Measurements from ENCODE around the gene MMP7.

MMP7 gene

DNA sequence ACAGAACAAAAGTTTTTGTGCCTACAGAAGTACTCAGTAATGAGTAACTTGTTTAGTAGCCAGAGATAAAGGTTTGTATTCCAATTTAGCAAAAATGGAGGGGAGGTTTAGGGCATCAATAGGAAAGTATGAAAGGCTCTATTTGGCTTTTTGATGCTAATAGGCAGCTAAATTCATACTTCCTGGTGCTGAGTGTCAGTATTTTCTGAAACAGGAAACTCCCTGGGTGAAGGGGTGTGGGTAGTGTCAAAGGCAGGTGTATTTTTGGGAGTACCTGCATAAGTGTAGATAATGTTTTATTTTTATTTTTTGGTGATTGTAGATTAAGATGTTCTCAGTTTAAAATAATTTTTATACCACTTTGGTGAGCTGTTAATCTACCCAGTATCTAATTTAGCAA is 29.3 kb upstream of the MMP7 start:
- Histone ChIP-seq H3K9ac (ENCODE audit: low read depth, low read length) (no peak overlapping the region), H3K4me1 (ENCODE audit: control insufficient read depth, insufficient read depth, low read length) (peaks cover 7% of the 10 kb centered on the region), H3K27me3 (ENCODE audit: control insufficient read depth, insufficient read depth, low read length) (no peaks in the 10 kb centered on the region), H3K9me3 (ENCODE audit: control insufficient read depth, insufficient read depth, low read length) (no peaks in the 10 kb centered on the region), H3K4me3 (ENCODE audit: low read depth, low read length) (no peak overlapping the region), H3K36me3 (ENCODE audit: control insufficient read depth, insufficient read depth, low read length) (no peaks in the 10 kb centered on the region)

DNA sequence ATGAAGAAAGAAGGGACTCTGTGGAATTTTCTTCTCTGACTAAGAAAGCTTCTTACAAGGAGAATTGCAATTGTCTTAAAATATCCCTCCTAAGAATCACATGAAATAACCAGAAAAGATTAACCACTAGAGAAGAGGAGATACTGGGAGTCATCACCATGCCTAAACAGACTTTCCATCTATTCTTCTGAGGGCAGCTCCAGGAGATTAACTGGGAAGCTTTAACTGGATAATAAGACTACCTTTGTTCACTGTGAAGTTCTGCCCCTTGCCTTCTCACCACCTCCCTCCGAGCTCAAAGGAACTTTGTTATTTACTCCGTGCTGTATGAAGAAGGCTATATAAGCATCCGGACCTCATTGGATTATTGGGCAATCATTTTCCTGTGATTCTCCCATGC is 24.5 kb upstream of the MMP7 start:
- no peaks in the 10 kb centered on the region for H3K27me3 ChIP-seq (ENCODE audit: control insufficient read depth, insufficient read depth, low read length)
- H3K9me3 ChIP-seq (ENCODE audit: control insufficient read depth, insufficient read depth, low read length): no peaks in the 10 kb centered on the region
- H3K36me3 ChIP-seq (ENCODE audit: control insufficient read depth, insufficient read depth, low read length): no peaks in the 10 kb centered on the region
- H3K9ac ChIP-seq (ENCODE audit: low read depth, low read length): no peak overlapping the region
- H3K4me1 ChIP-seq (ENCODE audit: control insufficient read depth, insufficient read depth, low read length): peaks cover 7% of the 10 kb centered on the region
- H3K4me3 ChIP-seq (ENCODE audit: low read depth, low read length): no peak overlapping the region

DNA sequence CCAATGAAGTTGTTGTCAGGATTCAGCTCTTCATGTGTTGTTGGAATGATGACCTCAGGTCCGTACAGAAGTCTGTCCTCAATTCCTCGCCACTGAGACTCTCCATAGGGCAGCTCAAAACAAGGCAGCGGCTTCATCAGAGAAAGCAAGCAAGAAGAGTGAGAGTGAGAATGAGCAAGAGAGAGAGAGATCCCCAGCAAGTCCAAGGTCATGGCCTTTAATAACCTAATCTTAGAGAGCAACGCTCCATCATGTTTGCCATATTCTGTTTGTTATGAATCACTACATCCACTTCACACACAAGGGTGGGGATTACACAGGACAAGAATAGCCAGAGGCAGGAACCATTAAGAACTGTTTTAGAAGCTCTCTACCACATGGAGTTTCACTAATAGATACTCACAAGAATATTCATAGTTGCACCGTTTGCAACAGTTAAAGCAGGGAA is 23.3 kb upstream of the MMP7 start:
- Histone ChIP-seq H3K9me3 (ENCODE audit: control insufficient read depth, insufficient read depth, low read length) (no peaks in the 10 kb centered on the region), H3K27me3 (ENCODE audit: control insufficient read depth, insufficient read depth, low read length) (no peaks in the 10 kb centered on the region), H3K36me3 (ENCODE audit: control insufficient read depth, insufficient read depth, low read length) (no peaks in the 10 kb centered on the region), H3K4me3 (ENCODE audit: low read depth, low read length) (no peak overlapping the region), H3K9ac (ENCODE audit: low read depth, low read length) (no peak overlapping the region), H3K4me1 (ENCODE audit: control insufficient read depth, insufficient read depth, low read length) (no peaks in the 10 kb centered on the region)

DNA sequence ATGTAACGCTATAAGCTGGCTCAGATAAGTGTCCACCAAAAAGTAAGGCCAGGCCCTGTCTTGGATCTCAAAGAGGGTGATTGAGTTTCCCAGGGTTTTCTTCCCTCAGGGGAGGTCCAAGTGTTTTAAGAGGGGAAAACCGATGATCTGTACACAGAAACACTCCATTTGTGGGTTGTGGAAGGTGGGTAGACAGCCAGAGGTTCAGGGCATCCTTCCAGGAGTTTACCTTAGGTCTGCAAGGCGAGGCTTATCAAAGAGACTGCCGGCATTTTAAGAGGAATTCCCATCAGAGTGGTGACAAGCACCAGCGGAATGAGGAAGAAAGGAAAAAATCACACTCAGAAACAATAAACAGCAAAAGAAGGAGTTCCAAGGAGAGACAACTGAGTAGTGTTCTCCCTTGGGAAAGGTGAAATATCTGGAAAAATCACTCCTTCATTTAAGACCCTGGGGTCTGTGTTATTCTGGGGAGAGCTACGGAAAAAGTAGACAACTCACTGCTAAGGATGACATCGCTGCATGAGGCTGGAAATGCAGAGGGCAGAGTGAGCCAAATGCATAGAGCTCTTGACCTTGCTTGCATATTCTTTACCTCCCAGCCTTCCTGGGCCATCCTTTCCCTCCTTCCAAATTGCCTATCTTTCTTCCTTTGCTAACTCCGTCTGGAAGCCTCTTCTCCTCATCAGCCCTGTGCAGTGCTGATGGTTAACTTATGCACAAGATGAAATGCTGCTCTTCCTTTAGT is 22.1 kb upstream of the MMP7 start:
- Histone ChIP-seq H3K4me3 (ENCODE audit: low read depth, low read length) (no peak overlapping the region), H3K9ac (ENCODE audit: low read depth, low read length) (no peak overlapping the region), H3K4me1 (ENCODE audit: control insufficient read depth, insufficient read depth, low read length) (no peaks in the 10 kb centered on the region), H3K36me3 (ENCODE audit: control insufficient read depth, insufficient read depth, low read length) (no peaks in the 10 kb centered on the region), H3K27me3 (ENCODE audit: control insufficient read depth, insufficient read depth, low read length) (no peaks in the 10 kb centered on the region), H3K9me3 (ENCODE audit: control insufficient read depth, insufficient read depth, low read length) (no peaks in the 10 kb centered on the region)

DNA sequence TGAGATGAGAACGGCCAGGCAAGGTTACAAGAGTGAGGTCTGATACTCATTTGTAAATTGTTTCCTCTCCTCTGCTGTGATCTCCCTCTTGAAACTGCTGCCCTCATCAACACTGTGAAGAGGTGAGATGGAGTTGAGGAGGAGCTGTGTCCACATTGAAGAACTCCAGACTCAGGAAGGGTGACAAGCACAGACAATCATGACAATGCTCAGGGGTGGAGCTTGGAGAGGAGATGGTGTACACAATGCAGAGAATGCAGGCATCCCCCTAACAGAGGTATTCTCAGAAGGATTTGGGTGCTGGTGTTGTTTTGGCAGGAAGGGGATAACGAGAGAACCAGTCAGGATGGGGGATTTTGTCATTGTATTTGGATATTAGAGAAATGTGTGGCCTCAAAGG is 21.5 kb upstream of the MMP7 start:
- Histone ChIP-seq H3K9me3 (ENCODE audit: control insufficient read depth, insufficient read depth, low read length) (no peaks in the 10 kb centered on the region), H3K36me3 (ENCODE audit: control insufficient read depth, insufficient read depth, low read length) (no peaks in the 10 kb centered on the region), H3K27me3 (ENCODE audit: control insufficient read depth, insufficient read depth, low read length) (no peaks in the 10 kb centered on the region), H3K4me3 (ENCODE audit: low read depth, low read length) (no peak overlapping the region), H3K4me1 (ENCODE audit: control insufficient read depth, insufficient read depth, low read length) (no peaks in the 10 kb centered on the region), H3K9ac (ENCODE audit: low read depth, low read length) (no peak overlapping the region)

DNA sequence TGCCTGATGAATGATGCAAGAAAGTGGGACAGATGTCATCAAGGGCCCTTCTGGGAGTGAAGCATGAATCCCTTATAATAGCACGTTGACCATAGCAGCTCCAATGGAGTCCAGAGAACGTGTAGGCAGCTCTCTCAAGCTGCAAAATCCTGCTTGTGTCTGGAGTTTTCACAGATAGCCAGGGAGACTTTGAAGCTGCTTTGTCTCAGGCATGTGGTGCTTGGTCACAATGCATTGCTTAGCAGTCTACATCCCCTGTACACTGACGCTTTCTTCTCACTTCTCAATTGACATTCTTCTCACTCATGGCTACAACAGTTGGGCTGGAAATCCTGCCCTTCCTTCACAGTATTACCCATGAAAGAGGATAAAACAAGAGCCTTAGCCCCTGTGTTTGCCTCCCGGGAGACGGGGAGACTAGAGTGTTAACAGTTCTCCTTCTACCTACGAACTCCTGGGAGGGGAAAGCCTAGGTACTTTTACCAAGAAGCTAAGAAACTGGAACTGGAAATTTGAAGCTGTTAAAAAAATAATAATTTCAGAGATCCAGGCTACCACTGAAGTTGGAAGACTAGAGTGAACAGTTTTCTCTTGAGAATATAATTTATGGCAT is 20.7 kb upstream of the MMP7 start:
- Histone ChIP-seq H3K9ac (ENCODE audit: low read depth, low read length) (no peak overlapping the region), H3K27me3 (ENCODE audit: control insufficient read depth, insufficient read depth, low read length) (no peaks in the 10 kb centered on the region), H3K9me3 (ENCODE audit: control insufficient read depth, insufficient read depth, low read length) (no peaks in the 10 kb centered on the region), H3K4me3 (ENCODE audit: low read depth, low read length) (no peak overlapping the region), H3K4me1 (ENCODE audit: control insufficient read depth, insufficient read depth, low read length) (no peaks in the 10 kb centered on the region), H3K36me3 (ENCODE audit: control insufficient read depth, insufficient read depth, low read length) (no peaks in the 10 kb centered on the region)

DNA sequence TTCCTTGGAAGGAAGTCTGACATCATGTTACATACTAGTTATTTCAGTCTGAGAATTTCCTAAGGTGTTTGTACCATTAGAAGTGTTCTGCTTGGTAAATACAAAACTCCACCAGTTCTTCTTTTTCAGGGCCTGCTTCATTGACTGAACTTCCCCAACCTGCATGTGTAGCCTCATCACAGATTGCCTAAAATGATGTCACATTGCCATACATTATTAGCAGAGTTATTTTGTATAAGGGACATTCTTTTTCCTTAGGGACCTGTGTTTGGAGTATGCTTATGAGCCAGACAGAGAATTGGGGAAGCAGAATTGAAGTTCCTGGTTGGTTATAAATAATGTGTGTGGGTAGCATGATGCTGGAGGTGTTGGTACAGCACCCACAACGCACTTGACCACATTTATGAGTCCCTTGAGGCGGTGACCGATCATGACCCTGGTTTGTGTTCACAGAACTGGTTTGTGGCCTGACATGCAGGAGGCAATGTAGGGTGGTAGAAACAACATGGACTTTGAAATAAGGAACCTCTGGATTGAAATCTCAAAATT is 16.4 kb upstream of the MMP7 start:
- Histone ChIP-seq H3K36me3 (ENCODE audit: control insufficient read depth, insufficient read depth, low read length) (no peaks in the 10 kb centered on the region), H3K9me3 (ENCODE audit: control insufficient read depth, insufficient read depth, low read length) (no peaks in the 10 kb centered on the region), H3K4me3 (ENCODE audit: low read depth, low read length) (no peak overlapping the region), H3K27me3 (ENCODE audit: control insufficient read depth, insufficient read depth, low read length) (no peaks in the 10 kb centered on the region), H3K4me1 (ENCODE audit: control insufficient read depth, insufficient read depth, low read length) (no peaks in the 10 kb centered on the region), H3K9ac (ENCODE audit: low read depth, low read length) (no peak overlapping the region)

DNA sequence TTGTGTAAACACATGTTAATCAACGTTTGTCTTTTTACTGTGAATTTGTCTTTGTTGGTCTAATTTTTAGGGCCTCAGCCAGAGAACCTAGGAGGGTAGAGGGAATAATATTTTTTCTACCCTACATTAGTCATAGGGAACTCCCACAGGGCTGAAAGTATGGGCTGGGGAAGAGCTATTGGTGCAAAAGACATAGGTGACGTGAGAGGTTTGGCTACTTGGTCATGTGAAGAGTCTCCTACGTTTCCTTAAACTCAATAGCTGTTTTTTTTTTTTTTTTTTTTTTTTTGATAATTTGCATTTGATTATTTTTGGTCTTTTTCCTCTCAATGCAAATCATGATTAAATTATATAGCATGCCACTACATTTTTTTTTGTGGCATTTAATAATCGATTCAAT is 15.9 kb upstream of the MMP7 start:
- Histone ChIP-seq H3K4me1 (ENCODE audit: control insufficient read depth, insufficient read depth, low read length) (no peaks in the 10 kb centered on the region), H3K27me3 (ENCODE audit: control insufficient read depth, insufficient read depth, low read length) (no peaks in the 10 kb centered on the region), H3K4me3 (ENCODE audit: low read depth, low read length) (no peak overlapping the region), H3K9ac (ENCODE audit: low read depth, low read length) (no peak overlapping the region), H3K36me3 (ENCODE audit: control insufficient read depth, insufficient read depth, low read length) (no peaks in the 10 kb centered on the region), H3K9me3 (ENCODE audit: control insufficient read depth, insufficient read depth, low read length) (no peaks in the 10 kb centered on the region)

DNA sequence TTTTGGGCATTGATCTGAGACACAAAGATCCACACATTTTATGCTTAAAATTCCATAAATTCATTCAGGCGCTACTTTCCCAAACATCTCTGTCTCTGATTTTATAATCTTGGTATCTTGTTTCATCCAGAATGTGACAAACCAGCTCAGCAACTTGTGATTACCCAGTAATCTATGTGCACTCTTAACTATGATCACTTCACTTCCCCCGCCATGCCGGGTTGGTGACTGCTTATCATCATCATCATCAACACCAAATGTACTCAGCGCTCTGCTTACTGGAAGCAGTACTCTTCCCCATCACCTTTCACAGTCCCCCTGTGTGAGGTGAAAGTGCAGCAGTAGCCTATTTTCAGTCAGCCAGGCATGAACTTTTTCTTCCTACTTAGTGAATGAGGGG is 15.2 kb upstream of the MMP7 start:
- no peaks in the 10 kb centered on the region for H3K4me1 ChIP-seq (ENCODE audit: control insufficient read depth, insufficient read depth, low read length)
- H3K4me3 ChIP-seq (ENCODE audit: low read depth, low read length): no peak overlapping the region
- H3K36me3 ChIP-seq (ENCODE audit: control insufficient read depth, insufficient read depth, low read length): no peaks in the 10 kb centered on the region
- H3K9me3 ChIP-seq (ENCODE audit: control insufficient read depth, insufficient read depth, low read length): no peaks in the 10 kb centered on the region
- H3K9ac ChIP-seq (ENCODE audit: low read depth, low read length): no peak overlapping the region
- H3K27me3 ChIP-seq (ENCODE audit: control insufficient read depth, insufficient read depth, low read length): no peaks in the 10 kb centered on the region

DNA sequence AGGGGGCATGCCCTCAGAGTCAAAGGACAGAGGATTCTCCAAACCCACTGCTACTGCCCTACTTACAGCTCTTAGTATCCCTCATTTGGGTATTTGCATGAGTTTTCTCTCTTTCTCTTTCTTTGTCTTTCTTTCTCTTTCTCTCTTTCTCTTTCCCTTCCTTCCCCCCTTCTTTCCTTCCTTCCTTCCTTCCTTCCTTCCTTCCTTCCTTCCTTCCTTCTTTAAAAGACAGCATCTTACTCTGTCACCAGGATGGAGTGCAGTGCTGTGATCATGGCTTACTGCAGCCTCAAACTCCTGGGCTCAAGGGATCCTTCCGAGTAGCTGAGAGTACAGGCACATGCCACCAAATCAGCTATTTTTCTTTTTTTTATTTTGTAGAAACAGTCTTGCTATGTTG is 14.0 kb upstream of the MMP7 start:
- H3K27me3 ChIP-seq (ENCODE audit: control insufficient read depth, insufficient read depth, low read length): no peaks in the 10 kb centered on the region
- no peak overlapping the region for H3K4me3 ChIP-seq (ENCODE audit: low read depth, low read length)
- H3K4me1 ChIP-seq (ENCODE audit: control insufficient read depth, insufficient read depth, low read length): no peaks in the 10 kb centered on the region
- H3K9ac ChIP-seq (ENCODE audit: low read depth, low read length): no peak overlapping the region
- no peaks in the 10 kb centered on the region for H3K36me3 ChIP-seq (ENCODE audit: control insufficient read depth, insufficient read depth, low read length)
- no peaks in the 10 kb centered on the region for H3K9me3 ChIP-seq (ENCODE audit: control insufficient read depth, insufficient read depth, low read length)

DNA sequence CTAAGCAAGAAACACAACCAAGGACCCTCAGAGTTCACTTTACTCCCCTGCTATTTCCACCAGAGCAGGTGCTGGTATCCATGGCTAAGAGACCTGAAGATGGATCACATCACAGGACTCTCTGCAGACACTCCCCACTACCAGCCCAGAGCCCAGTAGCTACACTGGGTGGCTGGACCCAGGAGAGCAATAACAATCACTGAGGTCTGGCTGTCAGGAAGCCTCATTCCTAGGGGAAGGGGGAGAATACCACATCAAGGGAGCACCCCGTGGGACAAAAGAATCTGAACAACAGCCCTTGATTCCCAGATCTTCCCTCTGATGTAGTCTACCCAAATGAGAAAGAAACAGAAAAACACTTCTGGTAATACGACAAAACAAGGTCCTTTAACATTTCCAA is 9.0 kb upstream of the MMP7 start:
- no peaks in the 10 kb centered on the region for H3K36me3 ChIP-seq (ENCODE audit: control insufficient read depth, insufficient read depth, low read length)
- no peaks in the 10 kb centered on the region for H3K4me1 ChIP-seq (ENCODE audit: control insufficient read depth, insufficient read depth, low read length)

DNA sequence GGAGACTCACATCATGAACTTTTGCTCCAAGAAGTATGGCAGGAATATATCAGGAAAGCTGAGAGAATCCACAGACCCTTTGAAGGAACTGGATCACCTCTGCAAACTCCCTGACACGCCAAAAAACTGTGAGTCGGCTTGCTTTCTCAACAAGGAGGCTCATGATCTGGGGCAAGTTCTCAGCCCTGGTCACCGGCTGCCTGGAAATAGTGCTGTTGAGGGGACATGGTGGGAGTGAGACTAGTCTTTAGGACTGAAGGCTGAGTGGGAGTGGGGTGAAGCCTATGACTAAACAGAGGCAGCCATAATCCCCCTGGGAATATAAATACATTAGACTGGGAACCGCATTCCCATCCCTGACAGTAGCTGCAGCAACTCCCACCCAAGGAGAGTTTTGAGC is 8.4 kb upstream of the MMP7 start:
- Histone ChIP-seq H3K9ac (ENCODE audit: low read depth, low read length) (no peak overlapping the region), H3K27me3 (ENCODE audit: control insufficient read depth, insufficient read depth, low read length) (no peaks in the 10 kb centered on the region), H3K4me3 (ENCODE audit: low read depth, low read length) (no peak overlapping the region), H3K4me1 (ENCODE audit: control insufficient read depth, insufficient read depth, low read length) (no peaks in the 10 kb centered on the region), H3K36me3 (ENCODE audit: control insufficient read depth, insufficient read depth, low read length) (no peaks in the 10 kb centered on the region), H3K9me3 (ENCODE audit: control insufficient read depth, insufficient read depth, low read length) (no peaks in the 10 kb centered on the region)

More for the DNA sequence above, 9.0 kb upstream of the MMP7 start:
- Histone ChIP-seq H3K4me3 (ENCODE audit: low read depth, low read length) (no peak overlapping the region), H3K9ac (ENCODE audit: low read depth, low read length) (no peak overlapping the region), H3K27me3 (ENCODE audit: control insufficient read depth, insufficient read depth, low read length) (no peaks in the 10 kb centered on the region), H3K9me3 (ENCODE audit: control insufficient read depth, insufficient read depth, low read length) (no peaks in the 10 kb centered on the region)

Data from iPS-15b (cell line).